Measurements from ENCODE around the gene TCF12.

DNA sequence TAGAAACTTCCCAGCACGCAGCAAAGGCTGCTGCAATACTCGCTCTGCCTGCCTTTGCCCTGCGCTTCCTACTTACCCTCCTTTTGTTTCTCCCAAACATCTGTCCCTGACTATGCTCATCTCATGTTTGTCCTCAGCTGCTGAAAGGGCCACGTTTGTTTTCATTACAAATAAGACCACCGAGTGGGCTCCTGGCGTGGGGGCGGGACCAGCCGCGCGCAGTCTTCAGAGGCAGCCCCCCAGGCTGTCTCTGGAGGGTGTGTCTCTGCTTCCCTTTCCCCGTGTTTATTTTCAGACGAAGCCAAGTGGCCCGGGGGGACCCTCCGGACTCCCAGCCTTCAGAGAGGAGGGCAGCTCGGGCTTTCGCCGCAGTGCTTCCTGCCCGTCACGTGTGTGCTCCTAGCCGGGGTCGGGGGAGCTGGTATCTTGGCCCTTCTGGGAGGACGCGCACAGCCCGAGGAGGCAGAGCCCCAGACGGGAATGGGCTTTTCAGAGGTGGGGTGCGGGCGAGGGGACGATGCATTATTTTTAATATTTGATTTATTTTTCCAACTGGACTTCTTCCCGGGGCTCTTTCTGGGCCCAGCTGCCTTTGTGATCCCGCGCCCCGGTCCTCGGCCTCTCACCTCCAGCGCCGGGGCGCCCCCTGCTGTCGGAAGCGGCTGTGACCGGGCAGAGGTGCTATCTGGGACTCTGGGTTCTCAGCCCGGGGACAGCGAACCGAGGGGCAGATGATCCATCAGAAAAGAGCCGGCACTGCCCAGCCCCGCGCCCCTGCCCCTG lies 387.9 kb downstream of the TCF12 start:
- TF ChIP-seq, protein P1, sequence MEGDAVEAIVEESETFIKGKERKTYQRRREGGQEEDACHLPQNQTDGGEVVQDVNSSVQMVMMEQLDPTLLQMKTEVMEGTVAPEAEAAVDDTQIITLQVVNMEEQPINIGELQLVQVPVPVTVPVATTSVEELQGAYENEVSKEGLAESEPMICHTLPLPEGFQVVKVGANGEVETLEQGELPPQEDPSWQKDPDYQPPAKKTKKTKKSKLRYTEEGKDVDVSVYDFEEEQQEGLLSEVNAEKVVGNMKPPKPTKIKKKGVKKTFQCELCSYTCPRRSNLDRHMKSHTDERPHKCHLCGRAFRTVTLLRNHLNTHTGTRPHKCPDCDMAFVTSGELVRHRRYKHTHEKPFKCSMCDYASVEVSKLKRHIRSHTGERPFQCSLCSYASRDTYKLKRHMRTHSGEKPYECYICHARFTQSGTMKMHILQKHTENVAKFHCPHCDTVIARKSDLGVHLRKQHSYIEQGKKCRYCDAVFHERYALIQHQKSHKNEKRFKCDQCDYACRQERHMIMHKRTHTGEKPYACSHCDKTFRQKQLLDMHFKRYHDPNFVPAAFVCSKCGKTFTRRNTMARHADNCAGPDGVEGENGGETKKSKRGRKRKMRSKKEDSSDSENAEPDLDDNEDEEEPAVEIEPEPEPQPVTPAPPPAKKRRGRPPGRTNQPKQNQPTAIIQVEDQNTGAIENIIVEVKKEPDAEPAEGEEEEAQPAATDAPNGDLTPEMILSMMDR (IDR thresholded peaks at IDR 0.05; ENCODE audit: control extremely low read depth in 1 of 3, insufficient read depth in 1 of 3, low read depth in 1 of 3, low read length in 3 of 3), result peak; percentile 75 to 86 (median 82)
- no peak for TF ChIP-seq GABPA (IDR thresholded peaks at IDR 0.05; ENCODE audit: borderline replicate concordance, insufficient read depth, low read length)
- TF ChIP-seq EZH2 (IDR thresholded peaks at IDR 0.05; ENCODE audit: low read depth, low read length, severe bottlenecking), result no peak
